ENCODE data around the gene HOPX.
"Not testable (repeated sequence)": the region's sequence is repeated elsewhere in the genome, so short reads cannot be mapped to it uniquely, and the experiment has no call there.

The HOPX gene

GRCh38 chr4:56691425-56691824 lies 10.3 kb upstream of the HOPX start:
- in situ Hi-C loops (cut with HindIII; ENCODE audit: low pct_ligation_motif_present, low pct_unique_long_range_greater_than_20kb, low sequenced_read_pairs), result no loop called here
- no peak for DNase-seq

DNA sequence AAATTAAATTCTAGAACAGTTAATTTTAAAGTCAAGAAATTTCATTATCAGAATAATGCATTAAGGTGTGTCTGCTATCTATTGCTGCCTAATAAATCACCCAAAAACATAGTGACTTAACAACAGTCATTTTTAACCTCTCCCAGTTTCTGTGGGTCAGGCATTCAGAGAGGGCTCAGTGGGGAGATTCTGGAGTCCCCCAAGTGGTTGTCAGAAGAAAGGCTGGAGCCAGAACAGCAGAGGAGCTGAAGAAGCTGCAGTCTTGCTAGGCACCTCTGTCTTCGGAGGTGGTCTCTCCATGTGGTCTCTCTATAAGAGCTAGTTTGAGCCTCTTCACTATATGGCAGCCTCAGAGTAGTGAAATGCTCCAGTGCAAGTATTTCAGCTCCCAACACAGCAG lies 9.3 kb upstream of the HOPX start:
- in situ Hi-C loops (cut with HindIII; ENCODE audit: low pct_ligation_motif_present, low pct_unique_long_range_greater_than_20kb, low sequenced_read_pairs), result no loop called here
- no peak for DNase-seq

- in situ Hi-C loops (cut with HindIII; ENCODE audit: low pct_ligation_motif_present, low pct_unique_long_range_greater_than_20kb, low sequenced_read_pairs), result no loop called here
- no peak for DNase-seq
Observed at GRCh38 chr4:56689201-56689969, 8.3 kb upstream of the HOPX start.

- in situ Hi-C loops (cut with HindIII; ENCODE audit: low pct_ligation_motif_present, low pct_unique_long_range_greater_than_20kb, low sequenced_read_pairs), result no loop called here
- no peak for DNase-seq
Observed at GRCh38 chr4:56688094-56688647, 7.1 kb upstream of the HOPX start.

DNA sequence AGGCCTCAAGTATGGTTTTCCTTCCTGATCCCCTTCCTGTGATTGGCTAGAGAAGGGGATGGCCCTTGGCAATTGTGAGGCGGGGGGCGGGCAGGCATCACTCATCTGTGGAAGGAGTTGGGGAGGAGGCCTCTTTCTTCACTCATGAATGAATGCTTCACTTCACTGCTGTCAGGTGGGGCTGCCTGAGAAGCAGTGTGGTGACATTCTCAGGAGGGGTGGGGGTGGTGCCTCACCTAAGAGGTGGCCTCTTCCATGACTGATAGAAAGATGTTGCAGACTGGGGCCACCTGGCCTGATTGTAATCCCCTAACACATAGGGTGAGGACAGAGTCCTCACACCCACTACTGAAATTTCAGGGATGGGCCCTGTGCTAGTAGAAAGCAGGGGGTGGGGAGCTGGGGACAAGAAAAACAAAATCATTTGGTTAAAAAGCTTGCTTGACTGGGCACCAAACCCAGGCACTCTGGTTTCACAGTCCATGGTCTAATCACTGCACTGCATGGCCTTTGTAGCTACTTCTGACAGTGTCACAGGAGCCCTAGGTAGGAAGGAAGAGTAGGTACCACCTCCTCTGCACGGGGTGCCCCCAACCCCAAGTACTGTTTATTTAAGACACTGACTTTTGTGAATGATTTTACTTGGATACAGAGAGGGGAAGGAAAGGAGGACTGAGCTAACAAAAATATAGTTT lies 5.6 kb upstream of the HOPX start:
- no peak for DNase-seq
- in situ Hi-C loops (cut with HindIII; ENCODE audit: low pct_ligation_motif_present, low pct_unique_long_range_greater_than_20kb, low sequenced_read_pairs), result no loop called here

DNA sequence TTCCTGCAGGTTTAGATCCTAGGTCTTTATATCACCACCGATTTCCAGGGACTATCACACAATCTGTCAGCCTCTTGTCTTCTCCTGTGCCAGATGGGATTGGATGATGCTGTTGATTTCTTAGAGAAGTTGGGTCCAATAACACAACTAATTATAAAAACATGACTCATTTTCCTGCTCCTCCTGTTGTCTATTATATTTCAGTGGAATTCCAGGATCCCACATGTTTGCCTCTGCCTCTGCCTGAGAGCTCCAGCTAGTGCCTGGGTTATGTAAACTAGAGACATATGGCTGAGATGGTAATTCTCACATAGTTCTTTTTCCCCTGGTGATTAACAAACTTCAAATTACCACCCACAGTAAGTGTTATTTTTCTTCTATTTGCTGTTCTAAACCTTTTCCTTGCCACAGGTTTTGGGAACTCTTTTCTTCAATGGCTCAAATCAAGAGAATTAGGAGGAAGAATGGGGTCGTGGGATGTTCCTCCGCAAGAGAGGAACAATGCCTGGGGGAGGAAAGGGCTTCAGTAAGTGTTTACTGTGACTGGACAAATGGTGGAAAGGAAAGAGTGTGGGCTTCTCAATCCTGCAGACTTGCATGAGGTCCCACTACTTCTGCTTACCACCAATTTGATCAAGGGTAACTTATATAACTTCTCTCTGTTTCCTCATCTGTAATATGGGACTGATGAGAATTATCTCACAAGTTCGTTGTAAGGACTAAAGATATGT lies 3.4 kb upstream of the HOPX start:
- in situ Hi-C loops (cut with HindIII; ENCODE audit: low pct_ligation_motif_present, low pct_unique_long_range_greater_than_20kb, low sequenced_read_pairs), result no loop called here

GRCh38 chr4:56683455-56683854 lies 2.4 kb upstream of the HOPX start:
- in situ Hi-C loops (cut with HindIII; ENCODE audit: low pct_ligation_motif_present, low pct_unique_long_range_greater_than_20kb, low sequenced_read_pairs), result no loop called here

More for the DNA sequence above, 3.4 kb upstream of the HOPX start:
- no peak for DNase-seq

GRCh38 chr4:56681853-56682525 lies 893 bp upstream of the HOPX start:
- no peak for DNase-seq
- in situ Hi-C loops (cut with HindIII; ENCODE audit: low pct_ligation_motif_present, low pct_unique_long_range_greater_than_20kb, low sequenced_read_pairs), result no loop called here

More at GRCh38 chr4:56683455-56683854, 2.4 kb upstream of the HOPX start:
- no peak for DNase-seq

GRCh38 chr4:56680266-56680665 lies 830 bp downstream of the HOPX start:
- in situ Hi-C loops (cut with HindIII; ENCODE audit: low pct_ligation_motif_present, low pct_unique_long_range_greater_than_20kb, low sequenced_read_pairs), result no loop called here
- DNase-seq, result no peak

DNA sequence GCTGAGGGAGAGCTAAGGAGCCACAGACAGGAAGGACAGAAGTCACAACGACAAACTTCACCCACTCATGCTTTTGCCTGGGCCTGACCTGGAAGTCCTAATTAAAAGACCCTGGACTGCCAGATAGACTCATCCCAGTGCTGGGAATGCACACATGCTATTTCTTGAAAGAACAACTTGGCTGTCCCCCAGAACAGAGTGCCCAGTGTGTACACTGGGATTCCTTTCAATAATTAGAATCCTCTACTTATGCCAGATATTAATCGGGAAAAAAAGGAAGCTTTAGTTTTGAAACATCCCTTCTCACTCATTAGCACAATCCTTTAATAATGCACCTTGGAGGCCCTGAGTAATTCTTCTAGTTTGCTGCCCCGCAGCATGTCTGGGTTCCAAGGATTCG lies 3.4 kb downstream of the HOPX start:
- in situ Hi-C loops (cut with HindIII; ENCODE audit: low pct_ligation_motif_present, low pct_unique_long_range_greater_than_20kb, low sequenced_read_pairs), result no loop called here
- DNase-seq, result no peak

GRCh38 chr4:56674984-56675383 lies 6.1 kb downstream of the HOPX start:
- DNase-seq, result no peak
- in situ Hi-C loops (cut with HindIII; ENCODE audit: low pct_ligation_motif_present, low pct_unique_long_range_greater_than_20kb, low sequenced_read_pairs), result no loop called here

DNA sequence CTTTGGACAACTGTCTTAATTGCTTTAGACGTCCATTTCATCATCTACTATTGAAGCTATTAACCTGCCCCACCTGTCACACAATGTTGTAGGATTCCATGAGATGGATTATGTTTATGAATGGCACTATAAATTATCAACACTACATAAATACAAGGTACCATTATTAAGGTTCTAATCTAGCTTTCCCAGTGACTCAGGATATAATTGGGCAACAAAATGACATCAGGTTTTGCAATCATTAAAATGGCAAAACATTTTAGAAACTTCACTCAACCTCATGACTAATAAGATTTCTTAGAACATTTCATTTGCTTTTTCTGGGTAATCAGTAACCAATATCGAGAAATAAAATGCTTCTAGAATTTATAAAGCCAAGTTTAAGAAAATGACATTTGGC lies 9.2 kb downstream of the HOPX start:
- in situ Hi-C loops (cut with HindIII; ENCODE audit: low pct_ligation_motif_present, low pct_unique_long_range_greater_than_20kb, low sequenced_read_pairs), result no loop called here
- no peak for DNase-seq

GRCh38 chr4:56671373-56671772 lies 9.7 kb downstream of the HOPX start:
- in situ Hi-C loops (cut with HindIII; ENCODE audit: low pct_ligation_motif_present, low pct_unique_long_range_greater_than_20kb, low sequenced_read_pairs), result no loop called here
- DNase-seq, result no peak

GRCh38 chr4:56668267-56668666 lies 12.8 kb downstream of the HOPX start:
- in situ Hi-C loops (cut with HindIII; ENCODE audit: low pct_ligation_motif_present, low pct_unique_long_range_greater_than_20kb, low sequenced_read_pairs), result no loop called here
- peak; percentile 19 for DNase-seq

GRCh38 chr4:56667396-56667795 lies 13.7 kb downstream of the HOPX start:
- in situ Hi-C loops (cut with HindIII; ENCODE audit: low pct_ligation_motif_present, low pct_unique_long_range_greater_than_20kb, low sequenced_read_pairs); DNase-seq: not testable (repeated sequence)

DNA sequence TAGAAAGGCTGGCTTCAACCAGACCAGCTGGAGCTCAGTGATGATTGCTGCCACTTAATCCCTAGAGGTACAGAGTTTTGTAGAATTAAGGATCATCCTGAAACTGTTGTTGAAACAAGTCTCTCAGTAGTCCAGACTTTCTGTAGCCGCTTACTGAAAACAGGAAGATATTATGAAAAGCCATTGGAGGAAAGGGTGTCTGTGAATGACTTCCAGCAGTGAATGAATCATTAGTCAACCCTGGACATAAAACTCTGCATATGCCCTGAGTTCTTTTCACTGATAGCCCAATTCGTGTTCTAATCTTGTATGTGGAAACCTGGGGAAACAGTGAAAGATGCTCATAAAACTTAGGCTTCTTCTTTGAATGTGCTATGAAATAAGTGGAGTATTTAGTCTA lies 14.8 kb downstream of the HOPX start:
- no peak for DNase-seq
- in situ Hi-C loops (cut with HindIII; ENCODE audit: low pct_ligation_motif_present, low pct_unique_long_range_greater_than_20kb, low sequenced_read_pairs), result no loop called here

- in situ Hi-C loops (cut with HindIII; ENCODE audit: low pct_ligation_motif_present, low pct_unique_long_range_greater_than_20kb, low sequenced_read_pairs), result no loop called here
Observed at GRCh38 chr4:56665781-56666180, 15.3 kb downstream of the HOPX start.

GRCh38 chr4:56662782-56663468 lies 18.2 kb downstream of the HOPX start:
- in situ Hi-C loops (cut with HindIII; ENCODE audit: low pct_ligation_motif_present, low pct_unique_long_range_greater_than_20kb, low sequenced_read_pairs), result no loop called here
- no peak for DNase-seq

More at GRCh38 chr4:56665781-56666180, 15.3 kb downstream of the HOPX start:
- no peak for DNase-seq

Data from ACHN (cell line).